Neural cell (in vitro differentiated cells): ENCODE data around the gene FOXA3. TPM values are rescaled to one million over a fixed set of nuclear protein-coding genes. Genes with fewer than 3 reads are reported as not detected.

Experiments
- H2AFZ ChIP-seq: fragments of 200-600, 300-800 bp; sonication (generic), shearing (Covaris generic); 2 replicates; pipeline ENCODE4 v1.6.0; 2014; ENCODE audit warnings: low read depth, mild to moderate bottlenecking, antibody characterized with exemption, low read length, moderate library complexity
- H3F3A ChIP-seq: fragments of 200-600 bp; shearing (Covaris generic); 2 replicates; pipeline ENCODE4 v1.6.1; 2016; ENCODE audit warnings: mild to moderate bottlenecking, moderate library complexity, mixed read lengths, antibody characterized with exemption, low read length; ENCODE audit not compliant: insufficient read depth, poor library complexity, severe bottlenecking
- H3K27ac ChIP-seq: fragments of 200-600, 300-800 bp; sonication (generic), shearing (Covaris generic); 2 replicates; pipeline ENCODE4 v1.5.1; 2014; ENCODE audit warnings: mild to moderate bottlenecking, low read length, moderate library complexity
- H3K27me3 ChIP-seq: fragments of 300-800, 200-600 bp; sonication (generic), shearing (Covaris generic); 2 replicates; pipeline ENCODE4 v1.6.0; 2014; ENCODE audit warnings: mild to moderate bottlenecking, low read depth, low read length, moderate library complexity; ENCODE audit not compliant: insufficient read depth
- H3K36me3 ChIP-seq: fragments of 300-800, 200-600 bp; sonication (generic), shearing (Covaris generic); 2 replicates; pipeline ENCODE4 v1.5.1; 2014; ENCODE audit warnings: mild to moderate bottlenecking, antibody characterized with exemption, low read length, moderate library complexity; ENCODE audit not compliant: insufficient read depth
- H3K4me2 ChIP-seq: fragments of 300-800, 200-600 bp; sonication (generic), shearing (Covaris generic); 2 replicates; pipeline ENCODE4 v1.6.0; 2014; ENCODE audit warnings: mild to moderate bottlenecking, low read length
- H3K4me3 ChIP-seq: fragments of 300-800, 200-600 bp; sonication (generic), shearing (Covaris generic); 2 replicates; pipeline ENCODE4 v1.5.1; 2014; ENCODE audit warnings: mild to moderate bottlenecking, low read length, moderate library complexity
- H3K79me2 ChIP-seq: fragments of 200-600 bp; shearing (Covaris generic); replicated peaks from 2 replicates; pipeline ENCODE4 v1.6.0; 2014; ENCODE audit warnings: mild to moderate bottlenecking, low read length, moderate library complexity; ENCODE audit not compliant: insufficient read depth
- H3K9ac ChIP-seq: fragments of 300-800, 200-600 bp; sonication (generic), shearing (Covaris generic); 2 replicates; pipeline ENCODE4 v1.6.1; 2016; ENCODE audit warnings: mild to moderate bottlenecking, low read length, mixed read lengths
- H3K9me2 ChIP-seq: fragments of 200-600 bp; shearing (Covaris generic); 2 replicates; pipeline ENCODE4 v1.6.1; 2016; ENCODE audit warnings: mild to moderate bottlenecking, low read length, mixed read lengths; ENCODE audit not compliant: insufficient read depth
- H3K9me3 ChIP-seq: fragments of 200-600, 300-800 bp; sonication (generic), shearing (Covaris generic); 2 replicates; pipeline ENCODE4 v1.6.1; 2016; ENCODE audit warnings: mild to moderate bottlenecking, mixed run types, low read length, moderate library complexity, mixed read lengths
- H4K20me1 ChIP-seq: fragments of 200-600 bp; shearing (Covaris generic); 2 replicates; pipeline ENCODE4 v1.6.1; 2016; ENCODE audit warnings: mild to moderate bottlenecking, mixed run types; ENCODE audit not compliant: insufficient read depth
- CTCF ChIP-seq: fragments of 450-650 bp; IDR thresholded peaks from 2 replicates; pipeline ENCODE4 v1.5.1; 2014; ENCODE audit warnings: antibody characterized with exemption, mild to moderate bottlenecking, moderate library complexity; ENCODE audit not compliant: poor library complexity, severe bottlenecking
- EP300 ChIP-seq: fragments of 450-650 bp; conservative IDR thresholded peaks from 2 replicates; pipeline ENCODE4 v1.6.1; 2014; ENCODE audit warnings: antibody characterized with exemption, mild to moderate bottlenecking, moderate library complexity; ENCODE audit not compliant: poor library complexity, severe bottlenecking
- EZH2 ChIP-seq: fragments of 200-600, 300-800 bp; shearing (Covaris generic), sonication (generic); IDR thresholded peaks from 2 replicates; pipeline ENCODE4 v1.6.1; 2014; ENCODE audit warnings: antibody characterized with exemption, low read length, borderline replicate concordance, mild to moderate bottlenecking; ENCODE audit not compliant: insufficient read depth, poor library complexity, severe bottlenecking
- MXI1 ChIP-seq: fragments of 450-650 bp; conservative IDR thresholded peaks from 2 replicates; pipeline ENCODE4 v1.6.1; 2014; ENCODE audit warnings: antibody characterized with exemption, mild to moderate bottlenecking; ENCODE audit not compliant: poor library complexity, severe bottlenecking
- POLR2AphosphoS5 ChIP-seq: IDR thresholded peaks from 2 replicates; pipeline ENCODE4 v1.6.1; 2012
- RAD21 ChIP-seq: fragments of 450-650 bp; conservative IDR thresholded peaks from 2 replicates; pipeline ENCODE4 v1.6.1; 2014; ENCODE audit warnings: antibody characterized with exemption, mild to moderate bottlenecking, moderate library complexity
- REST ChIP-seq: IDR thresholded peaks from 2 replicates; pipeline ENCODE4 v1.6.1; 2012; ENCODE audit warnings: borderline replicate concordance
- SMC3 ChIP-seq: fragments of 450-650 bp; conservative IDR thresholded peaks from 2 replicates; pipeline ENCODE4 v1.6.1; 2014; ENCODE audit warnings: antibody characterized with exemption, mild to moderate bottlenecking, moderate library complexity; ENCODE audit not compliant: poor library complexity
- TAF1 ChIP-seq: IDR thresholded peaks from 2 replicates; pipeline ENCODE4 v1.6.1; 2012; ENCODE audit warnings: low read depth
- polyA plus RNA-seq: library from polyadenylated mRNA; depleted of rRNA; stranded (reverse); fragments of >200 nt; gene quantifications from 2 replicates; pipeline ENCODE4 v1.2.3, GENCODE V29; 2014

The FOXA3 gene
- polyA plus RNA-seq, 1 donor from 2014 or later: not detected

GRCh38 chr19:45825263-45825605 lies 38.9 kb upstream of the FOXA3 start:
- Histone ChIP-seq H4K20me1 (no peaks in the 10 kb centered on the region), H3K27me3 (no peaks in the 10 kb centered on the region), H3K9me3 (no peaks in the 10 kb centered on the region), H3K27ac (no peak overlapping the region), H3K4me2 (no peak overlapping the region), H3K9ac (no peak overlapping the region), H3K36me3 (no peaks in the 10 kb centered on the region), H2AFZ (no peak overlapping the region), H3F3A (no peaks in the 10 kb centered on the region), H3K4me3 (no peak overlapping the region), H3K9me2 (no peaks in the 10 kb centered on the region), H3K79me2 (no peaks in the 10 kb centered on the region)
- TF ChIP-seq SMC3: no peak
- TF ChIP-seq EZH2: no peak
- no peak for TF ChIP-seq CTCF
- TF ChIP-seq RAD21: no peak
- TF ChIP-seq REST: no peak
- TF ChIP-seq POLR2AphosphoS5: no peak
- no peak for TF ChIP-seq TAF1
- no peak for TF ChIP-seq MXI1
- no peak for TF ChIP-seq EP300

- Histone ChIP-seq H4K20me1 (no peaks in the 10 kb centered on the region), H3K4me2 (no peak overlapping the region), H3K27ac (no peak overlapping the region), H3K36me3 (no peaks in the 10 kb centered on the region), H3F3A (no peaks in the 10 kb centered on the region), H3K9ac (no peak overlapping the region), H3K27me3 (no peaks in the 10 kb centered on the region), H3K79me2 (no peaks in the 10 kb centered on the region), H3K9me2 (no peaks in the 10 kb centered on the region), H2AFZ (no peak overlapping the region), H3K9me3 (no peaks in the 10 kb centered on the region), H3K4me3 (no peak overlapping the region)
- TF ChIP-seq POLR2AphosphoS5 (no peak), REST (no peak), RAD21 (no peak), CTCF (no peak), MXI1 (no peak), TAF1 (no peak), SMC3 (no peak), EP300 (no peak), EZH2 (no peak)
These were observed 37.9 kb upstream of the FOXA3 start for GRCh38 chr19:45825917-45826893.
